ENCODE measurements around the gene CEACAM7. TPM values are rescaled to one million over a fixed set of nuclear protein-coding genes. Genes with fewer than 3 reads are reported as not detected.
A peak's percentile ranks its signal among the peaks of the same experiment; 100 is the strongest.

The CEACAM7 gene
- total and polyA plus RNA-seq, 7 donors, result 0.01 to 0.32 (median 0.15) TPM; not detected in 4

DNA sequence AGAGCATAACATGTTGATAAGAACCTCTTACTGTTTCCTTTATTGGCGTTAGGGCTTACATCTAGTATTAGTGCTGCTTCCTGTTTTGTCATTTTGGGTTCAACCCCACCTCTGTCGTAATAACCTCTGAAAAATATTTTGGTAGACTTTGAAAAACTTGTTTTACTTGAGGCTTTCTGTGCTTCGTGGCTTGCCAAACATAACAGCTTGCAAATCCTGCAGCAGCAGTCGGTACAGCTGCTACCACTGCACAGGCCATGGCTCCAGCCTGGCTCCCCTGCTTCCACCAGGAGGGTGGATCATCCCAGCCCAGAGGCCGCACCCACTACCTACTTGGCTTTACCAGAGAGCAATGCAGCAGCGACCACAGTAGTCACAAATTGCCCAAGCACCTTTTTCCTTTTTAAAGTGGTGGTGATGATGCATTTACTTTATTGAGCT is 49.4 kb downstream of the CEACAM7 start:
- DNase-seq, result no peak
- ATAC-seq, result no peak
- H3K4me1 ChIP-seq, result no peaks in the 10 kb centered on the region
- no peaks in the 10 kb centered on the region for H3K36me3 ChIP-seq (ENCODE audit: insufficient read depth in 1 of 2, low read depth in 1 of 2)
- H3K9me3 ChIP-seq, result no peaks in the 10 kb centered on the region
- intact Hi-C loops (cut with DNase I), result no loop called here
- WGBS, 3 donors, result 40 to 42% (median 41%) methylated on average over 6 of the region's 6 CpGs
- no peak for TF ChIP-seq CTCF (IDR thresholded peaks at IDR 0.05)
- no peak overlapping the region for H3K4me3 ChIP-seq
- H3K27ac ChIP-seq, result no peak overlapping the region
- peaks cover 0 to 7% (median 0%) of the 10 kb centered on the region in 3 donors for H3K27me3 ChIP-seq (ENCODE audit: insufficient read depth in 3 of 3, low read length in 2 of 3)

DNA sequence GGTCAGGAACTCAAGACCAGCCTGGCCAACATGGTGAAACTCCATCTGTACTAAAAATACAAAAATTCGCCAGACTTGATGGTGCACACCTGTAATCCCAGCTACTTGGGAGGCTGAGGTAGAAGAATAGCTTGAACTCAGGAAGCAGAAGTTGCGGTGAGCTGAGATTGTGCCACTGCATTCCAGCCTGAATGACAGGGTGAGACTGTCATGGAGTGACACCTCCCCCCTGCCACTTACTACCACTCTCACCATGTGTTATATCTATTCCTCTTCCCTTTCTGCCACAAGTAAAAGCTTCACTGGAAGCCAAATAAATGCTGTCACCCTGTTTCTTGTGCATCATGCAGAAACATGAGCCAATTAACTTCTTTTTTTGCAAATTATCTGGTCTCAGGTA is 50.6 kb downstream of the CEACAM7 start:
- ATAC-seq (no peak), DNase-seq (no peak)
- no peak overlapping the region for H3K27ac ChIP-seq
- 45 to 54% (median 46%) methylated on average over 2 of the region's 2 CpGs for WGBS, 3 donors
- no peaks in the 10 kb centered on the region for H3K9me3 ChIP-seq
- H3K27me3 ChIP-seq (ENCODE audit: insufficient read depth in 3 of 3, low read length in 2 of 3), result peaks cover 0 to 7% (median 0%) of the 10 kb centered on the region in 3 donors
- TF ChIP-seq CTCF (IDR thresholded peaks at IDR 0.05), result no peak
- H3K36me3 ChIP-seq (ENCODE audit: insufficient read depth in 1 of 2, low read depth in 1 of 2), result no peaks in the 10 kb centered on the region
- intact Hi-C loops (cut with DNase I), result no loop called here
- H3K4me3 ChIP-seq, result no peak overlapping the region
- H3K4me1 ChIP-seq, result no peaks in the 10 kb centered on the region

DNA sequence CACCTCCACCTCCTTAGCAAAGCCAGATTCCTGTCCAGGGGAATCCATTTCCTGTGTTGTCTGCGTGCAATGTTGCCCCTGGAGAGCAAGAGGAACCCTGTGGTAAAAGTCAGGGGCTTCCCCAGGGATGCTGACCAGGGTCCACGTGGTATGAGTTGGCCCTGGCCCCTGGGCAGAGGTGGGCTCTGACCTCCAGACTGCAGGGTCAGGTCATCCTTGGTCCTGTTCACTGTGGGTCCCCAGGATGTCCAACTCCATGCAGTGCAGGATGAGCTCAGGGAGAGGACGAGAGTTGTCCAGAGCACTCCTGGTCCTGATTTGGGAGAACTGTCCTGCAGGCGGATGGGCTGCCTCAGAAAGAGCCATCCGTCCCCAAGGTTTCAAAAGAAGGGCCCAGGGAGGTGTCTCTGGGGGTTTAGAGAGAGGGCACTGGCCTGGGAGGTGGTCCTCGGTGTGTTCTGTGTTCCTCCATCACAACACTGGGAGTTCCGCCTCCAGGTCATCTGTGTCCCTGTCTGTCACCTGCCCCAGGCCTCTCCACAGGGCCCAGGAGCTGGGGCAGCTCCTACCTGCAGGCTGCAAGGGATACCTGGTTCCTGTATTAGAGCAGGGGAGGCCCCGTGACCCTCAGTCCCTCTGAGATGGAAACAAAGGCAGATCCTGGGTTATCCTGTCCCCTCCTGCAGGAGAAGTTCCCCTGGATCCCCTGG is 59.9 kb downstream of the CEACAM7 start:
- ATAC-seq (no peak), DNase-seq (no peak)
- TF ChIP-seq CTCF (IDR thresholded peaks at IDR 0.05), result no peak
- no peaks in the 10 kb centered on the region for H3K36me3 ChIP-seq (ENCODE audit: insufficient read depth in 1 of 2, low read depth in 1 of 2)
- no peak overlapping the region for H3K4me3 ChIP-seq
- no peak overlapping the region for H3K27ac ChIP-seq
- 58 to 65% (median 62%) methylated on average over 8 of the region's 8 CpGs for WGBS, 3 donors
- no peaks in the 10 kb centered on the region for H3K4me1 ChIP-seq
- no peaks in the 10 kb centered on the region for H3K27me3 ChIP-seq (ENCODE audit: insufficient read depth in 3 of 3, low read length in 2 of 3)
- peaks cover 12% of the 10 kb centered on the region for H3K9me3 ChIP-seq
- intact Hi-C loops (cut with DNase I), result no loop called here

DNA sequence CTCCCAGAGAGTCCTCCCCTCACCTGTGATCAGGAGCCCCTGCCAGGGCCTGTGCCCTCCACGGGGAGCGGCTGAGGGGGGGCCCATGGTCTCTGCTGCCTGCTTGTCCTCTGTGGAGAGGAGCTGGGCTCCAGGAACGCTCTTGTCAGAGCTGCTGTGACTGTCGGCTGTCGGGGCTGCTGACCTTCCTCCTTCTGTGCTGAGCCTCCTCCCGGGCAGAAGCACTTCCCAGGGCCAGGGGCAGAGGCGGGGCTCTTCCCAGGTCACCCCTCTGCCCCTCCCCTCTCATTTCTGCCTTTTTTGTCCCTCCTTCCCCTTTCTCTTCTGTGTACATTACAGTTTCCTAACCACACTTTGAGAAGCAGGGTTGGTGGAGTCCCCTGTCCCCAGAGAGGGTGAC is 61.2 kb downstream of the CEACAM7 start, which contains the start of gene CEACAM4:
CEACAM4 (minus strand) TSS at position 198 of the 400 bp plus-strand sequence; CDS start at position 87, 111 bp downstream.
- H3K36me3 ChIP-seq (ENCODE audit: insufficient read depth in 1 of 2, low read depth in 1 of 2), result no peaks in the 10 kb centered on the region
- no peak for TF ChIP-seq CTCF (IDR thresholded peaks at IDR 0.05)
- 25 to 41% (median 41%) methylated on average over 5 to 7 of the region's 7 CpGs for WGBS, 3 donors
- no peak within 1 kb of the TSS for H3K27ac ChIP-seq
- ATAC-seq (peak in 1 of 4 donors; percentile 33), DNase-seq (peak in 1 of 2 donors; percentile 56)
- intact Hi-C loops (cut with DNase I), result no loop called here
- peaks cover 12% of the 10 kb centered on the region for H3K9me3 ChIP-seq
- H3K27me3 ChIP-seq (ENCODE audit: insufficient read depth in 3 of 3, low read length in 2 of 3), result no peaks in the 10 kb centered on the region
- no peaks in the 10 kb centered on the region for H3K4me1 ChIP-seq
- no peak within 1 kb of the TSS for H3K4me3 ChIP-seq

Measured in psoas muscle (tissue), 8 donors.